Breast epithelium (tissue), 3 donors: ENCODE measurements around the gene CEP19.

Experiments used
- CTCF ChIP-seq, 3 donors: fragments of 450-650 bp; IDR thresholded peaks; one replicate each; pipeline ENCODE4 v1.5.1; 2016 to 2017; ENCODE audit warnings: antibody characterized with exemption in 3 of 3, mild to moderate bottlenecking in 3 of 3, moderate library complexity in 3 of 3
- POLR2A ChIP-seq: fragments of 450-650 bp; IDR thresholded peaks from one replicate; pipeline ENCODE4 v1.6.1; 2016; ENCODE audit warnings: antibody characterized with exemption, mild to moderate bottlenecking, moderate library complexity

- TF ChIP-seq CTCF (IDR thresholded peaks at IDR 0.05) (no peak), POLR2A (no peak)
Observed at GRCh38 chr3:196736670-196737374, 24.8 kb upstream of the CEP19 start.
